DMS53 treated with DMSO at 0.1 percent for 48 hours (cell line): ENCODE data around the gene CAPN10.

Experiments used
- DNase-seq: peaks from one replicate; lab custom pipeline; 2025; ENCODE audit not compliant: unreplicated experiment; lab: John Stamatoyannopoulos, UW

CAPN10 gene

DNA sequence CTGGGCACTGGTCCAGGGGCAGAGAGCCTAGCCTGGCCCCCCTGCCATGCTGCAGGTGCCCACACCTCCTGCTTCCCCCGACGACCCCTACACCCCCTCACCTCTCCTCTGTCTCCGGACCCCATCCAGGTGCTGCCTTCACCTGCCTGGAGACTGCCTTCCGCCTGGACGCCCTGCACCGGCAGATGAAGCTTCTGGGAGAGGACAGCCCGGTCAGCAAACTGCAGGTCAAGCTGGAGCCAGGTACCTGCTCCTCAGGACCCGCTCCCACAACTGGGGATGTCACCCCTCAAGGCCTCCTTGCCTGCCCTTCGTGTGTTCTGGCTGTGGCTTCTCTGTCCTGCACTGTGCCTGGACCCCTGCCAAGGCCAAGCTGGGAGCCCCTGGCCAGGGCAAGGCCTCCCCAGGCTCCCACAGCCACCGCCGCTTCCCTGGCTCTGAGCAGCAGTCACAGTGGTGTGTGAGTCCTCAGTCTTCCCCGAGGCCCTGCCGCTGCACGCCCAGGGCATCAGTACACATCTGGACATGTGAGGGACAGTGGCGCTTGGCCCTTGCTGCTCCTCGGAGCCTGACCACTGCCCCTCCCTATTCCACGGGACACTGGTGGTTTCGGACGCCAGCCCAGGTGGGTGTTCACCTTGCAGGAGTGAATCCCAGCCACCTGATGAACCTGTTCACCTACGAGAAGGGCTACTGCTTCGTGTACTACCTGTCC, 12.0 kb upstream of the CAPN10 start:
- DNase-seq: no peak

DNA sequence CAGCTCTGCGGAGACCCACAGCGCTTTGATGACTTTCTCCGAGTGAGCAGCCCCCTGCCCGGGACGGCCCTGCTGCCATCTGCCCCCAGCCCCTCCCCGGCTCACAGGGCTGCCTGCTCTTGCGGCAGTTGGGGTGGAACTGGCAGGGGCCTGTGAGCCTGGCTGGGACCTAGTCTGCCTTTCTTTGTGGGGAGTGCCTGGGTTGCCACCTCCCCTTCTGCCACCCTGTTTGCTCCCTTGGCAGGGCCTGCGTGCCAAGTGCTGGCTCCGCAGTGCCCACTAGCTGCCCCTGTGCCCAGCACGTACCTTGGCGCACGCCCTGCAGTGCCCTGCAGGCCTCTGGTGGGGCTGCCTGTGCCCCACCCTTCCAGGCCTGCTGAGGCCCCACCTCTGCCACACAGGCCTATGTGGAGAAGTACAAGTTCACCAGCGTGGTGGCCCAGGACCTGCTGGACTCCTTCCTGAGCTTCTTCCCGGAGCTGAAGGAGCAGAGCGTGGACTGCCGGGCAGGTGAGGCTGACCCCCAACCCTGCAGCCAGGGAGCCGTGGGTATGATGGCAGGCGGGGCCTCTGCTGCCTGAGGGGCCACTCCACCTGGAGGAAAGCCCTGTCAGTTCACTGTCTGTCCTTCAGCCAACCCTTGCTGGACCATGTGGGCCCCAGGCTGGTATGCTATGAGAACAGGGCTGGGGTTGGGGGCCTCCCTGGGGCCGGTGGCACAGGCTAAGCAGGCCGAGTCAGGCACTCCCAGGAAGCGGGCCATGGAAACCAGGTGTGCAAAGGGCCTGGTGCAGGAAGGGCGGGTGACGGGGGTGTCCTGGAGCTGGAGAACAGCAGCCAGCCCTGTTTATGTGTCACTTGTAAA, 11.2 kb upstream of the CAPN10 start:
- no peak for DNase-seq

DNA sequence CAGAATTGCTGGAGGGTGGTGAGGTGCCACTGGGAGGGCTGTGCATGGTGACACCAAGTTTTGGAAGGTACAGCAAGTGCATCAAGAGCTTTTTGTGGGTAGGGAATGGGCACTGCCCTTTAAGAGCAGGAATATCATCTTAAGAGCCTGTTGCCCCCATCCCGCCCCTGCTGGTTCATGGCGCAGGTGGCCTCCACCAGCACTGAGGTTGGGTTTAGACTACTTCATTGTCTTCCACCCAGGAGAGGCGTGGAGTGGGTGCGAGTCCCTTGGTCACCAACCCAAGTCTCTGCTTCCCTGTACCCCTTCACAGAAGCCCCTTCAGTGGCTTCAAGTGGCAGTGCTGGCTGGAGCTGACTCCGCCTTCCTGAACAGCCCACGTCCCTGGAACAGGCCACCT, 10.5 kb upstream of the CAPN10 start:
- DNase-seq: no peak

DNA sequence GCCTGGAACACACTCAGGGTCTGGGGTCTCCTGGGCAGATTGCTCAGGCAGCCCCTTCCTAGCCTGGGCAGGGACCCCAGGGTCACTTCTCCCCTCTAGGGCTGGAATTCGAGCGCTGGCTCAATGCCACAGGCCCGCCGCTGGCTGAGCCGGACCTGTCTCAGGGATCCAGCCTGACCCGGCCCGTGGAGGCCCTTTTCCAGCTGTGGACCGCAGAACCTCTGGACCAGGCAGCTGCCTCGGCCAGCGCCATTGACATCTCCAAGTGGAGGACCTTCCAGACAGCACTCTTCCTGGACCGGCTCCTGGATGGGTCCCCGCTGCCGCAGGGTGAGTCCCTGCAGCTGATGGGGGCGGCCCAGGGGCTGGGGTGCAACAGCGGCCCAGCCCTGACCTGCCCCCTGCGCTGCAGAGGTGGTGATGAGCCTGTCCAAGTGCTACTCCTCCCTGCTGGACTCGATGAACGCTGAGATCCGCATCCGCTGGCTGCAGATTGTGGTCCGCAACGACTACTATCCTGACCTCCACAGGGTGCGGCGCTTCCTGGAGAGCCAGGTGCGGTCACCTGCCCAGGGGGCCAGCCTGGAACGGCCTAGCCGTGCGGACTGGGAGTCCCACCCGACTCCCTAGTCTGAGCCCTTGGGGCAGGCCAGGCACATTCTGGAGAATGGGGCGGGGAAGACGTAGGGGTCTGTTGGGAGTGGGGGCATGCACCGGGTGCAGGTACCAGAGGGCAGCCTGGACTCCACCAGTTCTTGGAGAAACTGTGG, 9.9 kb upstream of the CAPN10 start:
- no peak for DNase-seq

DNA sequence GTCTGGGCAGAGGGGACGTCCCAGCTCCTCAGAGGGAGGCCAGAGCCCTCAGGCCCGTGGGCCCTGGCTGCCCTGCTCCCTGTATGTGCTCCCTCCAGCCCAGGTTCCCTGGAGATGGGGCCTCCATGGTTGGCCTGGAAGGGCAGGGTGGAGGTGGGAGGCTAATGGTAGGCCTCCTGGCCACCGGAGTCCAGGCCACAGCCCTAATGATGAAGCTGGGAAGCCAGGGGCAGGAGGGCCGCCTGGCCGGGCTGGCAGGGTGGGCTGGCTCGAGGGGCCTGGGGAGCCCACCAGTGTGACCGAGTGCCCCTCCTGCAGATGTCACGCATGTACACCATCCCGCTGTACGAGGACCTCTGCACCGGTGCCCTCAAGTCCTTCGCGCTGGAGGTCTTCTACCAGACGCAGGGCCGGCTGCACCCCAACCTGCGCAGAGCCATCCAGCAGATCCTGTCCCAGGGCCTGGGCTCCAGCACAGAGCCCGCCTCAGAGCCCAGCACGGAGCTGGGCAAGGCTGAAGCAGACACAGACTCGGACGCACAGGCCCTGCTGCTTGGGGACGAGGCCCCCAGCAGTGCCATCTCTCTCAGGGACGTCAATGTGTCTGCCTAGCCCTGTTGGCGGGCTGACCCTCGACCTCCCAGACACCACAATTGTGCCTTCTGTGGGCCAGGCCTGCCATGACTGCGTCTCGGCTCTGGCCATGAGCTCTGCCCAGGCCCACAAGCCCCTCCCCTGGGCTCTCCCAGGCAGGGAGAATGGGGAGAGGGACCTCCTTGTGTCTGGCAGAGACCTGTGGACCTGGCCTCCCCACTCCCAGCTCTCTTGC, 9.0 kb upstream of the CAPN10 start:
- DNase-seq: no peak

DNA sequence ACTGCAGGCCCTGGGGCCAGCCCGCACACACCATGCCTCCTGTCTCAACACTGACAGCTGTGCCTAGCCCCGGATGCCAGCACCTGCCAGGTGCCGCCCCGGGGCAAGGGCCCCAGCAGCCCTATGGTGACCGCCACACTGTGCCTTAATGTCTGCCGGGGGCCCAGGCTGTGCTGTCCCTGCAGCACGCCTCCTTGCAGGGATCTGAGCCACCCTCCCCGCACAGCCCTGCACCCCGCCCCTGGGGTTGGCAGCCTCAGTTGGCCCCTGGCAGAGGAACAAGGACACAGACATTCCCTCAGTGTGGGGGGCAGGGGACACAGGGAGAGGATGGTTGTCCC, 8.5 kb upstream of the CAPN10 start:
- no peak for DNase-seq

DNA sequence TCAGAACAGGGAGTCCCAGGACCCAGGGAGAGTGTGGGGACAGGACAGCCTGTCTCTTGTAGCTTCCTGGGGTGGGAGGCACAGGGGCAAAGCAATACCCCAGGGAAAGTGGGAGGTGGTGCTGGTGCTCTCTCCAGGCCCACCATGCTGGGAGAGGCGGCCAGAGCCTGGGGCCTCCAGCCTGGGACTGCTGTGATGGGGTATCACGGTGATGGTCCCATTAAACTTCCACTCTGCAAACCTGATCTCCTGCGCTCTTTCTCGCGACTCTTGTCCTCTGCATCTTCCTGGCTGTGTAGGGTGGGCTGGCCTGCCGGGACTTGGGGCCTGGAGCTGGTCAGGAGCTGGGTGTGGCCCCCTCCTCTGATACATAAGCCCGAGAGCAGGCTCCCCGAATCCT, 8.0 kb upstream of the CAPN10 start:
- no peak for DNase-seq

DNA sequence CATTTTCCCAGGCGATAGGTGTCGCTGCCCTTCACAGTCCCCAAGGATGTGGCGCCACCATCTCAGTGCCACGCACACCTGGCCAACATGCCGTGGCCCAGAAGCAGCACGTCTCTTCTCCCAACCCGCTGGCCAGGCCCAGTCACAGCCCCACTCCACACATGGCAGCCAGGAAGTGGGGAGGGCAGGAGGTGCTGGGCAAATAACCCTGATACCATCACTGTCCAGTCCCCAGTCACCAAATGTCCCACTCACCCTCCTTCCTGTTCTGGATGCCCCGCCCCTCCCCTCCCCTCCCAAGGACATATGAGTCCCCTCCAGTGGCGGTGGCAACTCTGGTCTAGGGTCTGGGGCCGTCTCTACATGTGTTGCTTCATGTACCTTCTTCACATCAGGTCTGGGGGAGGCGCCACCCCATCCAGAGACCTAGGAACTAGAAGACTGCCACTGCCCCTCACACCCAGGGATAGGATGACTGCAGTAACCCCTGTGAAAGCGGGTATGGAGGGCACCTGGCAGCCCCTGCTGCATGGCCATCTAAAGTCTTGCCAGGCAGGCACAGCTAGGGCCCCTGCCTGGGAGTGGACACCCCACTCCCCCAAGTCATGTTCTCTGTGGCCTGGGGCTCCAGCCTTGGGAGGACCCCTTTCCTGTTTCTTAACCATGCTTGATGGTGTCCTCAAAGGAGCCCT, 7.3 kb upstream of the CAPN10 start:
- DNase-seq: no peak

DNA sequence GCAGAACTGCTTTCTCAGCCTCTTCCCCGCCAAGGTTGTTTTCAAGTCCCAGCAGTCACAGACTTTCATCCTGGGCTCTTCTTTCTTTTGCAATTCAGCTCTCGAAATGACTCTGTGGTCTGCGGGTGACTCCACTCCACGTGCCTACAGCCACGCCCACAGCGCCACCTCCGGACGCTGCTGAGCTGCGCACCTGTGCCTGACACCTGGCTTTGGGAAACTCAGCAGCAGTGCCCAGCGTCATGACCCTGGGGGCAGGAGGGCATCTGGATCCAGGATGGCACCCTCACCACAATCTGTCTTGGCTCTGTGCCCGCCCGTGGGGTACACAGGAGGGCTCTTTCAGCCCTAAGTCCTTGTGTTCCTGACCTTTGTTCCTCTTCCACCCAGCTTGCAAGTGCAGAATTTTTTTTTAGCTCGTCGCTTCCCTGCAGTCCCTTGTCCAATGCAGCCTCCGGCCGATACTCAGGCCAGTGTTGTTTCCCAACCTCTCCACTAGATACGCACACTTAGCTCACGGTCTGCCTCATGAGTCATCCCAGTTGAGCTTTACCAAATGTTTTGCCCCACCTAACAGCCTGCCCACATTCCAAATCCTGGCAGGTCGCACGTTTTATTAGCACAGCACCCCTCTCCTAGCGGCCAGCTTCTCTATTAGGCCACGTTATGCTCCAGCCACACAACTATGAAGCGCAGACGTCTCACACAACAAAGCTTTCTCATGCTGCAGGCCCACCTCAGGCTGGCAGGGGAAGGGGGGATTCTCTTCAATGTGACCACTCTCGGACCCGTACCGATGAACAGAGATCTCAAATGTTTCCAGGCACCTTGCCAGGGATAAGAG, 6.5 kb upstream of the CAPN10 start:
- DNase-seq: peak; percentile 71

DNA sequence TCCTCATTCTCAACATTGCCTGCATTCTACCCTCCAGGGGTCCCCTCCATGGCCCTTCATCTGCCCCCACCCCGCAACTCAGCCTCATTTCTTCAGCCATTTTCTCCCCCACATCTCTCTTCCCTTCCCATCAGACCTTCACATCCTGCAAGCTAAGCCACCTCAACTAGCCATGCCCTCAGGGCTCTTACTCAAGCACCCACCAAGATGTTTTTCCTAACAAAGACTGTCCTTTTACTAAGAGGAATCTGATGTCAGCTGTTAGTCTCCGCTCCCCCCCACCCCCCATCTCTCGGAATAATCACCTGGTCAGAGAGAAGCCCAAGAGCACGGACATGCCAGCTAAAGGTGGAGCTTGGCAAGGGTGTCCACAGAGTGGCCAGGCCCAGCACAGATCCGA, 4.7 kb upstream of the CAPN10 start:
- DNase-seq: no peak

DNA sequence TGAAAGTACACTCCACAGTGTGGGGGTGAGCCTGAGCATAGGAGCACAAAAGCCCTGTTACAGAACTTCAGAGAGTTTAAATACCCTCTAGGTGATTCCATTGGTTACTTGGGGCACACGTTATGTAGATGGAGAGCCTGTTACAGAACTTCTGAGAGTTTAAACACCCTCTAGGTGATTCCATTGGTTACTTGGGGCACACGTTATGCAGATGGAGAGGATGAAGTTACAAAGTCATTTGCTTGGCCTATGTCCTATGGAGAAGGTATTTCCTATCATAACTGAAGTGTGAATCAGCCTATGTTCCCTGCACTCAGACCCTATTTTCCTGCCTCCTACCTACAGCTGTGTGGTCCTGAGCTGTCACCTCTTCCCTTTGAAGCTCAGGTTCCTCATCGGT, 3.8 kb upstream of the CAPN10 start:
- no peak for DNase-seq

DNA sequence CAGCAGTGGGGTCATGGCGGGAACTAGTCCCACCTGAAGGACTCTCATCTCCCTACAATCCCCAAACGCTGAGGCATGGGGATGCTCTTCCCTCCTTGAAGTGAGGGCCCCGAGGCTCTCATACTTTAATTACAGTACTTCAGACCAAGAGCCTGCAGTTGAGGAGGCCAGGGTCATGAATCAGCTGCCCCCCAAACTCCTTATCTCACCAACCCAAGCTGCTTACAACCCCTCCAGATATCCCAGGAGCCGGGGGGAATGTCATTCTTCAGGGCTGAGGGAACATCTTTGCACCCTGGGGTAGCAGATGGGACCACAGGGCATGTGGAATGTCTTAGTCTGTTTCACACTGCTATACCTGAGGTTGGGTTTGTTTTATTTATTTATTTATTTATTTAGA, 2.8 kb upstream of the CAPN10 start:
- no peak for DNase-seq

DNA sequence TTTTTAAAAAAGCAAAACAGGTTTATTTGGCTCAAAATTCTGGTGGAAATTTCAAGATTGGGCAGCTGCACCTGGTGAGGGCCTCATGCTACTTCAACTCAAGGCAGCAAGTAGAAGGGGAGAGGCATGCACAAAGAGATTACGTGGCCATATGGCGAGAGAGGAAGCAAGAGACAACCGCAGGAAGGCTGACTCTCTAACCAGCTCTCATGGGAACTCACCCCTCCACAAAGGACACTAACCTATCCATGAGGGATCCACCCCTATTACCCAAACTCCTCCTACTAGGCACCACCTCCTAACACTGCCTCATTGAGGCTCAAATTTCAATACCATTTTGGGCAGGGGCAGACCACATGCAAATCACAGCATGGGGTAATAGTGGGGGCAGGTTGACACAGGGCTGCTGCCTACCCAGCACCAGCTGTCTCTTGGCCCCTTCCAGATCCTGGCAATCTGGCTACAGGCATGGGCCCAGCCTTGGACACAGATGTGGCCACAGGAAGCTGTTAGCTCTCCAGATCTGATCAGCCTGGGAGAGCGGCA, 2.0 kb upstream of the CAPN10 start:
- no peak for DNase-seq

DNA sequence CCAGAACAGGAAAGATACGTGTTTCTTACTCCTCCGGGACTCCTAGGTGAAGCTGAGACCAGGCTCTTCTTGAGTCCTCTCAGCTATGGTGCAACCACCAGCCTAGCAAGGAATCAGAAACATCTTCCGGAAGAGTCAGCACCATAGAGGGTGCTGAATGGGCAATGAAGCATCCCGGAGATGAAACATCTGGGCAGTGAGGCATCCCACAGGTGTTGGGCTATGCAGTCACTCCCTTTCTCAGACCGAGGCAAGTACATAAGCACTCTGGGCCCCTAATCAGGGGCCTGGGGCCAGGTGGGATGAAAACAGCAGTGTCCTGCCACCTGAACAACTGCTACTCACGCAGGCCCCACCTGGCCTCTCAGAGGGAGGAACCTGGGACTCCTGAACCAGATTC, 1.4 kb upstream of the CAPN10 start:
- no peak for DNase-seq

DNA sequence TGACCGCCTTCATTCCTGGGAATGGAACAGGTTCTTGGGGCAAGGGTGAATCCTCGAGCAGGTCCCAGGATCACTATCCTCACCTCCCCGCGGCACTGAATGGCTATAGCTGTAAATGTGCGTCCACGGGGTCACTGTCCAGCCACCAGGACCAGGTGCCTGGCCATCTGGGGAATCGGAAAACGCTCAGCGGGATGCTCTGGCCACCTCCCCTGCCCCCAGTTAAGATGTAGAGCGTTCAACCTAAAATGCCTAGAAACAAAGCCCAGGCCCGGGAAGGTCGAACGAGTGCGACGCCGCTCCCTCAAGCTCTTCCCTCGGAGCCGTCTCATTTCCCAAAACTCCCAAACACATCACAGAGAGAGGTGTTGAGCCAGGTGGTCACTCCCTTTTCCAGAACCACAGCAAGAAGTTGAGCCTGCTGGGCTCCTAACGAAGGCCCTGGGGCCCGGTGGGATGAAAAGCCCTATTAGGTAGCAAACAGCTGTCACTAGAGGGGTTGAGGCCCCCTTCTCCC, 795 bp upstream of the CAPN10 start:
- DNase-seq: no peak

DNA sequence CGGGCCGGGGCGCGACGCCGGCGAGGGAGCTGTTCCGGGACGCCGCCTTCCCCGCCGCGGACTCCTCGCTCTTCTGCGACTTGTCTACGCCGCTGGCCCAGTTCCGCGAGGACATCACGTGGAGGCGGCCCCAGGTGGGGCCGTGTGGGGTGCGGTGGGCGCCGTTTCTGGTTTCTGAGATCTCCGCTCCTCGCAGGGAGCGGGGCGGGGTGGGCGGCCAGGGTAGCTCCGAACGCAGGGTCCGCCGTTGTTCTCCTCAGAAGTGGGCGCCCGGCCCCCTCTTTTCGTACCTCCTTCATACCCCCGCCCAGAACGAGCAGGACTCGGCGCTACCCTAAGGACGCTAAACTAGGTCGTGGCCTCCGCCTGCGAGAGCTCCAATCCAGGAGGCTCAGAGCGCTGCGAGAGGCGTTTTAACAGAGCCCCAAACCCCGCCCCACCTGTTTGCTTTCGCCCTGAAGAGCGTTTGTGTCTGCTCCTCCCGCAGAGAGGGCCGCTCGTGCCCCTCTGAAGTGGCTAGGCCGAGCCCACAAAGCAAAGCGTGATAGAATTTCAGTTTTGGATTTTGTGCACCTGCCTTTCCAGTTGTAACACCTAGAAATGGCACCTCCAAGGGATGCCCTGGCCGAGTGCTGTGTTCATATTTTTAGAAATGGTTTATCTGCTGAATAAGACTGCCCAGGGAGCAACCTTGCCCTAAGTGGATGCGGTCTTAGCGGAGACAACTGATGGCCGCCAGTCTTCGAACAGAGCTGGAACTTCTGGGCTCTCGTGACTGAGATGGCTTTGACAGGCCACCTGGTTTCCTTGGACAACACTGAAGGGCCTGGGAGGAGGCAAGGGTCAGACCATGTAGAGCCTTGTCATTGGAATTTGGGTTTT, 626 bp downstream of the CAPN10 start:
- no peak for DNase-seq

DNA sequence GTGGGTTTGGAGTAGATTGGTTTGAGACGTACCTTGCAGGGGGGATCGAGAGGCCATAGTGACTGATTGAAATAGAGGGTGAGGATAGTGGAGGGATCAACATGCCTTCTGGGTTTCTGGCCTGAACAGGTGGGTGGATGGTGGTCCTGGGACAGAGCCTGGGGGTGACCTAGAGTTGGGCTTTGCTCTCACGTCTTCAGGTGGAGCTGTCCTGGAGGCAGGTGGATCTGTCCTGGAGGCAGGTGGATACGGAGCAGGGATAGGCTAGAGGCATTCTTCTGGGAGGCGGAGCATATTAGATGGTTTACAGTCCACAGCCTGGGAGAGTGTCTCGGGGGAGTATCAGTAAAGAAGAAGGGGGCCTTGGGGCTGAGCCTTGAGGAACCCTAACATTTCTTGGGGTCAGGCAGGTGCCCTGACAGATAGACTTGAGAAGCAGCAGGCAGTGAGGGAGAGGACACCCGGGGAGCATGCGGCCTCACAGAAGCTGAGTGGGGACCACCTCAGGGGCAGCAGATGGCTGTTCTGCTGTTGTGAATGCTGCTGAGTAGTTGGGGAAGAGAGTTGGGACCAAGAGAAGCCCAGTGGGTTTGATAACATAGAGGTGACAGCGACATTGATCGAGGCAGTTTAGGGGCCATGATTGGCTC, 1.6 kb downstream of the CAPN10 start:
- no peak for DNase-seq

DNA sequence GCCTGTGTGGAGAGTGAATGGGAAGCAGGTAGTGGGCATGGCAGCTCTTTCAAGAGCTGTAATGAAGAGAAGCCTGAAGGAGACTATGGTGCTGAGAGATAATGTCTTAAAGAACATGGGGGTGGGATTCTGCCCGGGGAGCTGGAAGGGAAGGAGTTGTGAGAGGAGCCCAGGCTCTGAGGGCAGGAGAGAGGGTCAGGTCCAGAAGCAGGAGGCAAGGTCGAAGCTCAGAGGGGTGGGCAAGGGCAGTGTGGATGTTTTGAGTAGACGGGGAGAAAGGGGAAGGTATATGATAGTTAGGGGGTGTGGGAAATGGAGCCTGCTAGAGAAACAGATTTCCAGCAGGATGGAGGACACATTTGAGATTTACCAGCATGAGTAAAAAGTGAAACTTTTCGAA, 2.1 kb downstream of the CAPN10 start:
- DNase-seq: no peak
